GM23338 (cell line): ENCODE results near the gene COL8A2. TPM values are rescaled to one million over a fixed set of nuclear protein-coding genes. Genes with fewer than 3 reads are reported as not detected.

Experiments
- ATAC-seq: fragments of 200-7000 bp; cut with Tn5 transposase; 3 replicates; pipeline ENCODE4 v1.9.1; 2020
- DNase-seq: peaks from one replicate; pipeline ENCODE4 v3.0.0-alpha.2; 2015; ENCODE audit warnings: low spot score
- H2AFZ ChIP-seq: fragments of 200-600 bp; sonication (generic); 2 replicates; pipeline ENCODE4 v1.8.0; 2016; ENCODE audit warnings: antibody characterized with exemption, mild to moderate bottlenecking, moderate library complexity
- H3F3A ChIP-seq: fragments of 200-600 bp; sonication (generic); replicated peaks from 2 replicates; pipeline ENCODE4 v1.8.0; 2017; ENCODE audit warnings: antibody characterized with exemption, mixed run types, low read depth
- H3K27ac ChIP-seq: fragments of 200-600 bp; sonication (generic); 2 replicates; pipeline ENCODE4 v1.6.1; 2016; ENCODE audit warnings: low read depth
- H3K27me3 ChIP-seq: fragments of 200-600 bp; sonication (generic); 2 replicates; pipeline ENCODE4 v1.8.0; 2016; ENCODE audit warnings: mild to moderate bottlenecking, mixed run types, moderate library complexity; ENCODE audit not compliant: insufficient read depth
- H3K36me3 ChIP-seq: fragments of 200-600 bp; sonication (generic); 2 replicates; pipeline ENCODE4 v1.8.0; 2016; ENCODE audit warnings: mild to moderate bottlenecking; ENCODE audit not compliant: insufficient read depth
- H3K4me1 ChIP-seq: fragments of 200-600 bp; sonication (generic); 2 replicates; pipeline ENCODE4 v1.8.0; 2016; ENCODE audit warnings: mild to moderate bottlenecking, moderate library complexity; ENCODE audit not compliant: insufficient read depth
- H3K4me2 ChIP-seq: fragments of 200-600 bp; sonication (generic); 2 replicates; pipeline ENCODE4 v1.7.1; 2017; ENCODE audit warnings: mixed run types
- H3K4me3 ChIP-seq: fragments of 200-600 bp; sonication (generic); 2 replicates; pipeline ENCODE4 v1.6.1; 2016; ENCODE audit warnings: mixed run types
- H3K79me2 ChIP-seq: fragments of 200-600 bp; sonication (generic); replicated peaks from 2 replicates; pipeline ENCODE4 v1.8.0; 2017; ENCODE audit warnings: mild to moderate bottlenecking; ENCODE audit not compliant: insufficient read depth
- H3K9me2 ChIP-seq: fragments of 200-600 bp; sonication (generic); 2 replicates; pipeline ENCODE4 v1.8.0; 2017; ENCODE audit not compliant: insufficient read depth
- H4K20me1 ChIP-seq: fragments of 200-600 bp; sonication (generic); replicated peaks from 2 replicates; pipeline ENCODE4 v1.8.0; 2017; ENCODE audit warnings: mild to moderate bottlenecking; ENCODE audit not compliant: insufficient read depth
- H3K27ac Mint-ChIP-seq: 2 replicates; pipeline ENCODE4 v1.8.0; 2020; ENCODE audit warnings: inconsistent platforms, mild to moderate bottlenecking, moderate library complexity, mixed read lengths
- H3K27me3 Mint-ChIP-seq: 3 replicates; pipeline ENCODE4 v1.8.0; 2022; ENCODE audit warnings: low read depth, mild to moderate bottlenecking, moderate library complexity, mixed read lengths, inconsistent platforms; ENCODE audit not compliant: insufficient read depth, poor library complexity
- H3K36me3 Mint-ChIP-seq: 3 replicates; pipeline ENCODE4 v1.8.0; 2021; ENCODE audit warnings: low read depth, mild to moderate bottlenecking, inconsistent platforms, moderate library complexity, mixed read lengths
- H3K4me1 Mint-ChIP-seq: 3 replicates; pipeline ENCODE4 v1.8.0; 2020; ENCODE audit warnings: mild to moderate bottlenecking, inconsistent platforms, mixed read lengths
- H3K4me3 Mint-ChIP-seq: 3 replicates; pipeline ENCODE4 v1.8.0; 2021; ENCODE audit warnings: moderate library complexity, mild to moderate bottlenecking, inconsistent platforms, mixed read lengths
- H3K9me3 Mint-ChIP-seq: 3 replicates; pipeline ENCODE4 v1.8.0; 2020; ENCODE audit warnings: moderate library complexity, mild to moderate bottlenecking, inconsistent platforms, mixed read lengths
- CTCF ChIP-seq, 2 experiments: fragments of 200-600 bp in 1 of 2; sonication (generic) in 1 of 2; conservative IDR thresholded peaks; 2 replicates each; pipeline versions ENCODE4 v1.5.1 to v1.6.1; 2016 to 2017; ENCODE audit warnings: antibody characterized with exemption in 2 of 2, low read depth in 2 of 2, mild to moderate bottlenecking in 2 of 2, moderate library complexity in 1 of 2
- ETS1 ChIP-seq: IDR thresholded peaks from 2 replicates; pipeline ENCODE4 v1.6.1; 2016; ENCODE audit warnings: antibody characterized with exemption
- EZH2 ChIP-seq: fragments of 200-600 bp; sonication (generic); IDR thresholded peaks from one replicate; pipeline ENCODE4 v1.8.0; 2017; ENCODE audit warnings: antibody characterized with exemption, mild to moderate bottlenecking, low read depth; ENCODE audit not compliant: unreplicated experiment
- EZH2phosphoT487 ChIP-seq: fragments of 200-600 bp; sonication (generic); IDR thresholded peaks from one replicate; pipeline ENCODE4 v1.8.1; 2018; ENCODE audit warnings: antibody characterized with exemption; ENCODE audit not compliant: unreplicated experiment
- JUNB ChIP-seq: IDR thresholded peaks from one replicate; pipeline ENCODE4 v1.6.1; 2016; ENCODE audit warnings: antibody characterized with exemption; ENCODE audit not compliant: unreplicated experiment
- ZNF114 ChIP-seq: fragments of 250-450 bp; sonication (Bioruptor Pico); IDR thresholded peaks from 2 replicates; pipeline ENCODE4 v1.5.0; 2020; ENCODE audit warnings: mild to moderate bottlenecking, moderate library complexity
- ZNF462 ChIP-seq: fragments of 250-450 bp; sonication (Bioruptor Pico); IDR thresholded peaks from 2 replicates; pipeline ENCODE4 v1.5.0; 2020; ENCODE audit warnings: mild to moderate bottlenecking, moderate library complexity
- polyA plus RNA-seq: library from polyadenylated mRNA; unstranded; fragments of >200 nt; fragmentation: Nextera tagmentation; extraction: Ambion mirVana; gene quantifications from 2 replicates; pipeline ENCODE4 v1.2.1, GENCODE V29; 2016
- total RNA-seq: library from RNA; depleted of rRNA; stranded (reverse); fragments of >200 nt; shearing (Covaris generic); gene quantifications from 2 replicates; pipeline ENCODE4 v1.2.3, GENCODE V29; 2014

Gene COL8A2
- total and polyA plus RNA-seq, 2 experiments from 2014 or later: 0.95 to 4.9 TPM

GRCh38 chr1:36088265-36088576 lies 36.8 kb downstream of the COL8A2 start:
- peaks cover 17% of the 10 kb centered on the region for H3K36me3 Mint-ChIP-seq
- peaks cover 4% of the 10 kb centered on the region; the same call in 1 of the 2 replicates for H3K27me3 ChIP-seq
- H3K27ac ChIP-seq: no peak overlapping the region
- H3K79me2 ChIP-seq: peaks cover 13% of the 10 kb centered on the region
- DNase-seq (no peak), ATAC-seq (peak; percentile 11)
- peaks cover 9% of the 10 kb centered on the region; the same call in 1 of the 2 replicates for H3K36me3 ChIP-seq
- H3K9me2 ChIP-seq: no peaks in the 10 kb centered on the region
- peaks cover 6% of the 10 kb centered on the region; the same call in 1 of the 2 replicates for H3K4me1 ChIP-seq
- peaks cover 9% of the 10 kb centered on the region for H3K27me3 Mint-ChIP-seq
- H2AFZ ChIP-seq: peak overlapping the region; percentile 98
- H3K27ac Mint-ChIP-seq: no peak overlapping the region
- peaks cover 14% of the 10 kb centered on the region for H3K4me1 Mint-ChIP-seq
- H3K9me3 Mint-ChIP-seq: no peaks in the 10 kb centered on the region; the same call in 2 of the 3 replicates
- H3K4me2 ChIP-seq: peak overlapping the region; percentile 76
- peak overlapping the region; percentile 95 for H3K4me3 ChIP-seq
- H3F3A ChIP-seq: 0 out of 2 replicates have a peak, but pooled peaks cover 8% of the 10 kb centered on the region
- peaks cover 3% of the 10 kb centered on the region; the same call in 1 of the 2 replicates for H4K20me1 ChIP-seq
- TF ChIP-seq ETS1: no peak
- TF ChIP-seq JUNB: no peak
- no peak for TF ChIP-seq EZH2
- no peak for TF ChIP-seq ZNF462 (CRISPR knock-in tag)
- TF ChIP-seq CTCF (conservative IDR thresholded peaks at IDR 0.05; ENCODE audit: low read depth in 2 of 2): no peak
- TF ChIP-seq EZH2phosphoT487: no peak
- no peak for TF ChIP-seq ZNF114
- peak overlapping the region; percentile 91; the same call in 2 of the 3 replicates for H3K4me3 Mint-ChIP-seq
